DOHH2 (cell line): Measurements from ENCODE around the gene ARHGEF16.

Experiments used
- H3F3A ChIP-seq: fragments of 200-600 bp; sonication (generic), shearing (Covaris generic); 2 replicates; pipeline ENCODE4 v1.6.0; 2016; ENCODE audit warnings: antibody characterized with exemption, mild to moderate bottlenecking; ENCODE audit not compliant: control insufficient read depth, insufficient read depth
- H3K27ac ChIP-seq: fragments of 200-600 bp; sonication (generic); 2 replicates; pipeline ENCODE4 v1.5.1; 2014; ENCODE audit warnings: low read depth, mild to moderate bottlenecking, low read length, moderate library complexity
- H3K27me3 ChIP-seq: fragments of 200-600 bp; sonication (generic); 2 replicates; pipeline ENCODE4 v1.6.1; 2014; ENCODE audit warnings: mild to moderate bottlenecking, low read length, mixed read lengths; ENCODE audit not compliant: control insufficient read depth
- H3K36me3 ChIP-seq: fragments of 200-600 bp; sonication (generic); 2 replicates; pipeline ENCODE4 v1.6.1; 2014; ENCODE audit warnings: mild to moderate bottlenecking, low read length, moderate library complexity, mixed read lengths; ENCODE audit not compliant: control insufficient read depth
- H3K4me1 ChIP-seq: fragments of 200-600 bp; sonication (generic); 2 replicates; pipeline ENCODE4 v1.6.1; 2014; ENCODE audit warnings: mild to moderate bottlenecking, low read length, mixed read lengths; ENCODE audit not compliant: control insufficient read depth
- H3K4me2 ChIP-seq: fragments of 200-600 bp; sonication (generic); 2 replicates; pipeline ENCODE4 v1.6.0; 2014; ENCODE audit warnings: mild to moderate bottlenecking, low read length, moderate library complexity
- H3K4me3 ChIP-seq: fragments of 200-600 bp; sonication (generic); 2 replicates; pipeline ENCODE4 v1.5.1; 2014; ENCODE audit warnings: mild to moderate bottlenecking, low read length, mixed read lengths
- H3K79me2 ChIP-seq: fragments of 200-600 bp; sonication (generic); 2 replicates; pipeline ENCODE4 v1.6.1; 2014; ENCODE audit warnings: mild to moderate bottlenecking, low read length, mixed read lengths; ENCODE audit not compliant: control insufficient read depth
- H3K9me2 ChIP-seq: fragments of 200-600 bp; sonication (generic); replicated peaks from 2 replicates; pipeline ENCODE4 v1.6.1; 2014; ENCODE audit warnings: mild to moderate bottlenecking, low read length, mixed read lengths; ENCODE audit not compliant: control insufficient read depth
- H3K9me3 ChIP-seq: fragments of 200-600 bp; sonication (generic); 2 replicates; pipeline ENCODE4 v1.6.1; 2014; ENCODE audit warnings: antibody characterized with exemption, low read length, mixed read lengths; ENCODE audit not compliant: control insufficient read depth, insufficient read depth
- H4K20me1 ChIP-seq: fragments of 200-600 bp; sonication (generic); 2 replicates; pipeline ENCODE4 v1.6.0; 2014; ENCODE audit warnings: low read depth, mild to moderate bottlenecking, antibody characterized with exemption, low read length, moderate library complexity; ENCODE audit not compliant: control insufficient read depth, insufficient read depth
- EZH2phosphoT487 ChIP-seq: fragments of 200-600 bp; sonication (generic); IDR thresholded peaks from 2 replicates; pipeline ENCODE4 v1.6.1; 2017; ENCODE audit warnings: borderline replicate concordance, mild to moderate bottlenecking, antibody characterized with exemption, low read length, moderate library complexity, mixed read lengths
- TF ChIP-seq, protein P1 (sequence below): fragments of 200-600 bp; sonication (generic); IDR thresholded peaks from one replicate; pipeline ENCODE4 v1.5.1; 2014; ENCODE audit warnings: antibody characterized with exemption, mild to moderate bottlenecking, low read depth, low read length; ENCODE audit not compliant: poor library complexity, severe bottlenecking

Gene ARHGEF16

DNA sequence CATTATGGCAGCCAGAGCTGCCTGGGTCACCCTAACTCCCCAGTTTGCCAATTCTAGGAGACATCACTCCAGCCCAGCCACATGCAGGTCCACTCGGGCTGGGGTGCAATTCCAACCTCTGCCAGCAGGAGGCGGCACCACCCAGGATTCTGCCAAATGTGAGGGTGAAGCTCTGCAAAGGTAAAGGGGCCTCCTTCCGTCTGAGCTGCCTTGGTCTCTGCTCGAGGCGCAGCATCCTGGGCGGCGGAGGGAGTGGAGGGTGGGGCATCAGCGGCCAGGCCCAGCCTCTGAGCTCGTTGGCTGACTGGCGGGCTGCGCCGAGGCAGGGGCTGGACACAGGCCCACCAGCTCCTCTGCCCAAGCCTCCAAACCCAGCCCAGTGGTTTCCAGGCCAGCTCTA, 63.8 kb downstream of the ARHGEF16 start:
- H3K9me3 ChIP-seq, result peaks cover 7% of the 10 kb centered on the region; the same call in 1 of the 2 replicates
- peaks cover 19% of the 10 kb centered on the region for H3K4me1 ChIP-seq
- no peak overlapping the region for H3K4me2 ChIP-seq
- no peaks in the 10 kb centered on the region for H3K79me2 ChIP-seq
- no peaks in the 10 kb centered on the region for H4K20me1 ChIP-seq
- TF ChIP-seq, protein P1, sequence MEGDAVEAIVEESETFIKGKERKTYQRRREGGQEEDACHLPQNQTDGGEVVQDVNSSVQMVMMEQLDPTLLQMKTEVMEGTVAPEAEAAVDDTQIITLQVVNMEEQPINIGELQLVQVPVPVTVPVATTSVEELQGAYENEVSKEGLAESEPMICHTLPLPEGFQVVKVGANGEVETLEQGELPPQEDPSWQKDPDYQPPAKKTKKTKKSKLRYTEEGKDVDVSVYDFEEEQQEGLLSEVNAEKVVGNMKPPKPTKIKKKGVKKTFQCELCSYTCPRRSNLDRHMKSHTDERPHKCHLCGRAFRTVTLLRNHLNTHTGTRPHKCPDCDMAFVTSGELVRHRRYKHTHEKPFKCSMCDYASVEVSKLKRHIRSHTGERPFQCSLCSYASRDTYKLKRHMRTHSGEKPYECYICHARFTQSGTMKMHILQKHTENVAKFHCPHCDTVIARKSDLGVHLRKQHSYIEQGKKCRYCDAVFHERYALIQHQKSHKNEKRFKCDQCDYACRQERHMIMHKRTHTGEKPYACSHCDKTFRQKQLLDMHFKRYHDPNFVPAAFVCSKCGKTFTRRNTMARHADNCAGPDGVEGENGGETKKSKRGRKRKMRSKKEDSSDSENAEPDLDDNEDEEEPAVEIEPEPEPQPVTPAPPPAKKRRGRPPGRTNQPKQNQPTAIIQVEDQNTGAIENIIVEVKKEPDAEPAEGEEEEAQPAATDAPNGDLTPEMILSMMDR, result peak; percentile 76
- no peak for TF ChIP-seq EZH2phosphoT487
- H3K9me2 ChIP-seq, result no peaks in the 10 kb centered on the region
- no peak overlapping the region for H3K4me3 ChIP-seq
- no peaks in the 10 kb centered on the region for H3K27me3 ChIP-seq
- H3K36me3 ChIP-seq, result no peaks in the 10 kb centered on the region
- H3F3A ChIP-seq, result no peaks in the 10 kb centered on the region
- no peak overlapping the region for H3K27ac ChIP-seq

DNA sequence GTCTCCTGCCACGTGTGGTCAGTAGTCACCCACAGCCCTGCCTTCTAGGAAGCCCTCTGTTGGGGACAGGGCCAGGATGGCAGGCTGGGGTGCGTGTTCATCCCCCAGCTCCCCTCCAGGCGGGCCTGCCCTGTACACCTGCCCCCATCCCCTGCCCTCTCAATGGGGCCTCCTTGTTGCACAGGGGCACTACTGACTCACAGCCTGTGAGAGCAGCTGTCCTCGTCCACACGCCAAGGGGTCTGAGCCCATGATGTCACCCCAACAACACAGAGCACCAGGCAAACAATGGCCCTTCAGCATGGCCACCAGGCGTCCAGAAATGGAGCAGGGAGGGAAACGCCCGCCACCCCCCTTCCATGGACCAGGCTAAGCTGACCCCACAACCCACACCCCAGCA, 64.3 kb downstream of the ARHGEF16 start:
- no peak overlapping the region for H3K27ac ChIP-seq
- no peaks in the 10 kb centered on the region for H3K27me3 ChIP-seq
- peaks cover 7% of the 10 kb centered on the region; the same call in 1 of the 2 replicates for H3K9me3 ChIP-seq
- H3K79me2 ChIP-seq, result no peaks in the 10 kb centered on the region
- no peaks in the 10 kb centered on the region for H3K9me2 ChIP-seq
- H3K4me2 ChIP-seq, result no peak overlapping the region
- H3K4me1 ChIP-seq, result peaks cover 14% of the 10 kb centered on the region
- H3F3A ChIP-seq, result no peaks in the 10 kb centered on the region
- no peaks in the 10 kb centered on the region for H3K36me3 ChIP-seq
- no peaks in the 10 kb centered on the region for H4K20me1 ChIP-seq
- H3K4me3 ChIP-seq, result no peak overlapping the region
- no peak for TF ChIP-seq EZH2phosphoT487
- TF ChIP-seq, protein P1, result no peak

DNA sequence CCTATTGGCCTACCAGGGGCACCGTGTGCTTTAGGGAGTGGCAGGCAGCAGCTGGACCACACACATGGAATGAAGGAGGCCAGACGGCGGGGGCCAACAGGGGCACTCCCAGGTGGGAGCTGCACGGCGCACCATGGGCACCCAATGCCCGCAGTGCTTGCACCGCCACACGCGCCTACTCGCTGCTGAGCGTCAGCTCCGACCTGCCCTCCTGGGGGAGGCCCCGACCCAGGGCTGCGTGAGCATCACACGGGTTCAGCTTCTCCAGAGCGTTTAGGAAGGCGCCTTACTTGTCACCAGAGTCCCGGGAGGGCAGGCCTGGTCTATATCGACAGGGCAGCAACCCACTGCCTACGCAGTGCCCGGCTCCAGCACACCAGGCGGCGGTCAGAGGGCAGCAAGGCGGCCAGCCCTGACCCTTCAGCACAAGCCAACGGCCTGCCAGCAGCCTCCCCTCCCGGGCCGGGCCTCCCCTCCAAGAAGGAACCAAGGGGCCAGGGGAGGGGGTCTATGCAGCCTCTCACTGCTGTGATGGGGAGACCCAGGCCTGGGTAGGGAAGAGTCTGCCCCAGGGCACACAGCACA, 64.9 kb downstream of the ARHGEF16 start:
- H3K27ac ChIP-seq, result no peak overlapping the region
- no peaks in the 10 kb centered on the region for H3K9me2 ChIP-seq
- H3K4me1 ChIP-seq, result peaks cover 8% of the 10 kb centered on the region
- H3K79me2 ChIP-seq, result no peaks in the 10 kb centered on the region
- H3K4me2 ChIP-seq, result no peak overlapping the region
- no peaks in the 10 kb centered on the region for H3K36me3 ChIP-seq
- H4K20me1 ChIP-seq, result no peaks in the 10 kb centered on the region
- H3K27me3 ChIP-seq, result no peaks in the 10 kb centered on the region
- H3K9me3 ChIP-seq, result peaks cover 7% of the 10 kb centered on the region; the same call in 1 of the 2 replicates
- TF ChIP-seq, protein P1, result no peak
- TF ChIP-seq EZH2phosphoT487, result no peak
- no peak overlapping the region for H3K4me3 ChIP-seq
- no peaks in the 10 kb centered on the region for H3F3A ChIP-seq
